Neural cell (in vitro differentiated cells): ENCODE data around the gene RAX.

Experiments used
- CTCF ChIP-seq: fragments of 450-650 bp; IDR thresholded peaks from 2 replicates; pipeline ENCODE4 v1.5.1; 2014; ENCODE audit warnings: antibody characterized with exemption, mild to moderate bottlenecking, moderate library complexity; ENCODE audit not compliant: poor library complexity, severe bottlenecking
- EP300 ChIP-seq: fragments of 450-650 bp; conservative IDR thresholded peaks from 2 replicates; pipeline ENCODE4 v1.6.1; 2014; ENCODE audit warnings: antibody characterized with exemption, mild to moderate bottlenecking, moderate library complexity; ENCODE audit not compliant: poor library complexity, severe bottlenecking
- EZH2 ChIP-seq: fragments of 200-600, 300-800 bp; shearing (Covaris generic), sonication (generic); IDR thresholded peaks from 2 replicates; pipeline ENCODE4 v1.6.1; 2014; ENCODE audit warnings: antibody characterized with exemption, low read length, borderline replicate concordance, mild to moderate bottlenecking; ENCODE audit not compliant: insufficient read depth, poor library complexity, severe bottlenecking
- MXI1 ChIP-seq: fragments of 450-650 bp; conservative IDR thresholded peaks from 2 replicates; pipeline ENCODE4 v1.6.1; 2014; ENCODE audit warnings: antibody characterized with exemption, mild to moderate bottlenecking; ENCODE audit not compliant: poor library complexity, severe bottlenecking
- POLR2AphosphoS5 ChIP-seq: IDR thresholded peaks from 2 replicates; pipeline ENCODE4 v1.6.1; 2012
- RAD21 ChIP-seq: fragments of 450-650 bp; conservative IDR thresholded peaks from 2 replicates; pipeline ENCODE4 v1.6.1; 2014; ENCODE audit warnings: antibody characterized with exemption, mild to moderate bottlenecking, moderate library complexity
- REST ChIP-seq: IDR thresholded peaks from 2 replicates; pipeline ENCODE4 v1.6.1; 2012; ENCODE audit warnings: borderline replicate concordance
- SMC3 ChIP-seq: fragments of 450-650 bp; conservative IDR thresholded peaks from 2 replicates; pipeline ENCODE4 v1.6.1; 2014; ENCODE audit warnings: antibody characterized with exemption, mild to moderate bottlenecking, moderate library complexity; ENCODE audit not compliant: poor library complexity
- TAF1 ChIP-seq: IDR thresholded peaks from 2 replicates; pipeline ENCODE4 v1.6.1; 2012; ENCODE audit warnings: low read depth

- no peak for TF ChIP-seq RAD21
- TF ChIP-seq REST: no peak
- no peak for TF ChIP-seq POLR2AphosphoS5
- TF ChIP-seq MXI1: no peak
- no peak for TF ChIP-seq CTCF
- TF ChIP-seq EZH2: no peak
- no peak for TF ChIP-seq EP300
- TF ChIP-seq TAF1: no peak
- TF ChIP-seq SMC3: no peak
Observed at GRCh38 chr18:59218018-59218417, 55.2 kb downstream of the RAX start.
